GM18951 (cell line): Measurements from ENCODE around the gene NECTIN2.

Source experiments
- POLR2A ChIP-seq: IDR thresholded peaks from 4 replicates; pipeline ENCODE4 v1.6.1; 2011; ENCODE audit warnings: mild to moderate bottlenecking; ENCODE audit not compliant: insufficient read length, insufficient read depth; ENCODE audit errors: extremely low read depth
- in situ Hi-C: fragments of 300-500 bp; cut with MboI; formaldehyde crosslinking; loops from one replicate; pipeline ENCODE4 v1.12.0; 2022; ENCODE audit warnings: low sequenced_read_pairs, mixed read lengths, inconsistent platforms; ENCODE audit not compliant: unreplicated experiment

NECTIN2 gene

GRCh38 chr19:44889830-44890365 lies 43.8 kb downstream of the NECTIN2 start:
- in situ Hi-C loops, result no loop called here
- no peak for TF ChIP-seq POLR2A

GRCh38 chr19:44890366-44891015 lies 44.4 kb downstream of the NECTIN2 start:
- peak; percentile 66 for TF ChIP-seq POLR2A

DNA sequence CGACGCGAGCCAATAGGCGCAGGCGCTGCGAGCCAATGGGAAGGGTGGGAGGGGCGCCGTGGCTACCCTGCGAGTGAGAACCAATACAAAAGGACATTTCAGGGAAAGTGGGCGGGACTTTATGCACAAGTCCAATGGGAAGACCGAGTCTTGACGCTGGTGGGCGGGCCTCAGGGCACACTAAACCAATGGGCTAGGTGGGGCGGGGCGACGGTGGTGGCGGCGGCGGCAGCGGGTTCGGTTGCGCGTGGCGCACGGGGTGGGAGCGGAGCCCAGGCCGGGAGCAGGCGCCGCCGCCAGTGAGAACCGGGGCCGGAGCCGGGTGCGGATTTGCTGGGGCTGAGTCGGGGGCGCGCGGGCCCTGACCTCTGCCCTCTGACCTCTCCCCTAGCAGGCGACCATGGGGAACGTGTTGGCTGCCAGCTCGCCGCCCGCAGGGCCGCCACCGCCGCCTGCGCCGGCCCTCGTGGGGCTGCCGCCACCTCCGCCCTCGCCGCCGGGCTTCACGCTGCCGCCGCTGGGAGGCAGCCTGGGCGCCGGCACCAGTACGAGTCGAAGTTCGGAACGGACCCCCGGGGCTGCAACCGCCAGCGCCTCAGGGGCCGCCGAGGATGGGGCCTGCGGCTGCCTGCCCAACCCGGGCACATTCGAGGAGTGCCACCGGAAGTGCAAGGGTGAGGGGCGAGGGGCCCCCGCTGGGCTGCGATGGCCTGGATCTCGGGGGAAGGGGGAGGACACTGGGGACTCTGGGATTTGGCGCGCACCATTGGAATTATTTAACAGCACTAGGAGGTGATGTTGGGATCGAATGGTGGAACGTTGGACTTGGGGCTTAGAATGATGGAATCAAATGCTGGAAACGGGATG lies 45.2 kb downstream of the NECTIN2 start, which contains the start of gene TOMM40:
Gene TOMM40, plus strand, starts transcription at position 239 of the 867 bp plus-strand sequence. Its CDS starts 162 bp downstream, at position 401.
- TF ChIP-seq POLR2A, result peak; percentile 66
- in situ Hi-C loops, result no loop called here

More at GRCh38 chr19:44890366-44891015, 44.4 kb downstream of the NECTIN2 start:
- in situ Hi-C loops, result no loop called here

- in situ Hi-C loops, result no loop called here
- no peak for TF ChIP-seq POLR2A
These were observed 46.8 kb downstream of the NECTIN2 start for GRCh38 chr19:44892932-44893331.

- TF ChIP-seq POLR2A, result no peak
- in situ Hi-C loops, result no loop called here
These were observed 47.4 kb downstream of the NECTIN2 start for GRCh38 chr19:44893332-44894051.

DNA sequence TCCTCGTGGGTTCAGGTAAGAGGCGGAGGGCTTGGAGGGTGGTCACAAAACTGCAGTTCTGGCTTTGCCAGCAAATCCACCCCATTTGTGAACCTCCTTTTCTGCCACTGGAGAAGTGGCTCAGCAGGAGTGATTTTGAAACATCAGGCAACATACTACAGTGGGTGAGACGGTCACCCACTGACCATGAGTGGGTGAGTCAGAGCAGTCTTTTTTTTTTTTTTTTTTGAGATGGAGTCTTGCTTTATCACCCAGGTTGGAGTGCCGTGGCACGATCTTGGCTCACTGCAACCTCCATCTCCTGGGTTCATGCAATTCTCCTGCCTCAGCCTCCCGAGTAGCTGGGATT lies 47.9 kb downstream of the NECTIN2 start:
- no peak for TF ChIP-seq POLR2A

GRCh38 chr19:44894946-44895345 lies 48.8 kb downstream of the NECTIN2 start:
- in situ Hi-C loops, result no loop called here

More for the DNA sequence above, 47.9 kb downstream of the NECTIN2 start:
- in situ Hi-C loops, result no loop called here

DNA sequence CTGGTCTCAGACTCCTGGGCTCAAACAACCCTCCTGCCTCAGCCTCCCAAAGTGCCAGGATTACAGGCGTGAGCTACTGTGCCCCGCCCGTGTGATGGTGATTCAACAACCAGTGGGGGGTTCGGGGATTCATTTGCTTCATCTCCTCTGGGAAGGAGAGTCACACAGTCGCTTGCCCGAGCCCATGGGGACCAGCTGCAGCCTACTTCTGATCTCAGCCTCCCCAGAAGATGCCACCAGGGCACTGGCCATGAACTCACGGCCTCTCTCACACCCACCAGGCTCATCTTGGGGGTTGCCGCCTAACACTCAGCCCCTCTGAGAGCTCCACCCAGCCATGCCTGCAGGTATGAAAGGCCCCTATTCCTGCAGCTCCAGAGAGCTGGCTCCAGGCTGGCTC lies 51.7 kb downstream of the NECTIN2 start:
- in situ Hi-C loops, result no loop called here

More at GRCh38 chr19:44894946-44895345, 48.8 kb downstream of the NECTIN2 start:
- TF ChIP-seq POLR2A, result no peak

DNA sequence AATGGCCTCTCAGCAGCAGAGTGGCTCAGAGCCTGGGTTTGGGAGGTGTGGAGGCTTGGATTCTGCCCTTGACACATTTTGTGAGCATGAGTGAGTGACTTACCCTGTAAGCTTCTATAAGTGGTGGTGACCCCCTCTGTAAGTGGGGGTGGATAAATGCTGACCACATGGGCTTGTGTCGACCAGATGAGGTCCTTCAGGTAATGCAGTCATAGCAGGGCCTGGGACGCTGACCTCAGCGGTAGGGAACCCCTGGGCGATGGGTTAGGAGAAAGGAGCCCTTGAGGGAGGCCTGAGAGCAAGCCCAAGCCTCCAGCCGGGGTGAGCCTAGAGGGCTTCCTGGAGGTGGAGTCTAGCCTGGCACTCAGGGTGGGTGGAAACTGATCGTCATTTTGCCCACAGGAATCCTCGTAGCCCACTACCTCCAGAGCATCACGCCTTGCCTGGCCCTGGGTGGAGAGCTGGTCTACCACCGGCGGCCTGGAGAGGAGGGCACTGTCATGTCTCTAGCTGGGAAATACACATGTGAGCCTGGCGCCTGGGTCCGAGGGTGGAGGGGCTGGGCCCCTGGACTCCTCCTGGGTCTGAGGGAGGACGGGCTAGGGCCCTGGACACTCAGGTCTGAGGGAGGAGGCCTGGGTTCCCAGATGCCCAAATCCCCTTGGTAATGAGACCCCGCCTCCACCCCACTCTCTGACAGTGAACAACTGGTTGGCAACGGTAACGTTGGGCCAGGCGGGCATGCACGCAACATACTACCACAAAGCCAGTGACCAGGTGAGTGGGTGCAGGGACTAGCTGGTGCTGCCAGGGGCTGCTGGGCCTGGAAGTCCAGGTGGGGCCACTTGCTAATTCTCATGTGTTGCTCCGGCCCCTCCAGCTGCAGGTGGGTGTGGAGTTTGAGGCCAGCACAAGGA lies 54.5 kb downstream of the NECTIN2 start:
- in situ Hi-C loops, result no loop called here
- TF ChIP-seq POLR2A, result no peak

More for the DNA sequence above, 51.7 kb downstream of the NECTIN2 start:
- no peak for TF ChIP-seq POLR2A

- TF ChIP-seq POLR2A, result no peak
- in situ Hi-C loops, result no loop called here
These were observed 57.1 kb downstream of the NECTIN2 start for GRCh38 chr19:44903216-44903601.

DNA sequence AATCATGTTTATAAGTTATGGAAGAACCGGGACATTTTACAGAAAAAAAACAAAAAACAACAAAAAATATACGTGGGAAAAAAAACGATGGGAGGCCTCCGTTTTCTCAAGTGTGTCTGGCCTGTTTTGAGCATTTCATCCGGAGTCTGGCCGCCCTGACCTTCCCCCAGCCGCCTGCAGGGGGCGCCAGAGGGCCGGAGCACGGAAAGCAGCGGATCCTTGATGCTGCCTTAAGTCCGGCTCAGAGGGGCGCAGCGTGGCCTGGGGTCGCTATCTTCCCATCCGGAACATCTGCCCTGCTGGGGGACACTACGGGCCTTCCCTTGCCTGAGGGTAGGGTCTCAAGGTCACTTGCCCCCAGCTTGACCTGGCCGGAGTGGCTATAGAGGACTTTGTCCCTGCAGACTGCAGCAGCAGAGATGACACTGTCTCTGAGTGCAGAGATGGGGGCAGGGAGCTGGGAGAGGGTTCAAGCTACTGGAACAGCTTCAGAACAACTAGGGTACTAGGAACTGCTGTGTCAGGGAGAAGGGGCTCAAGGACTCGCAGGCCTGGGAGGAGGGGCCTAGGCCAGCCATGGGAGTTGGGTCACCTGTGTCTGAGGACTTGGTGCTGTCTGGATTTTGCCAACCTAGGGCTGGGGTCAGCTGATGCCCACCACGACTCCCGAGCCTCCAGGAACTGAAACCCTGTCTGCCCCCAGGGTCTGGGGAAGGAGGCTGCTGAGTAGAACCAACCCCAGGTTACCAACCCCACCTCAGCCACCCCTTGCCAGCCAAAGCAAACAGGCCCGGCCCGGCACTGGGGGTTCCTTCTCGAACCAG lies 57.7 kb downstream of the NECTIN2 start:
- peak; percentile 38 for TF ChIP-seq POLR2A
- in situ Hi-C loops, result no loop called here
